Left cardiac atrium (tissue), 4 donors: ENCODE results near the gene KRT26. TPM values are rescaled to one million over a fixed set of nuclear protein-coding genes. Genes with fewer than 3 reads are reported as not detected.

Experiments used
- ATAC-seq, 2 donors: fragments of 200-7000 bp; cut with Tn5 transposase; one replicate each; pipeline ENCODE4 v1.9.1; 2020; ENCODE audit warnings: mild to moderate bottlenecking in 2 of 2, moderate library complexity in 2 of 2
- DNase-seq: peaks from one replicate; pipeline ENCODE4 v3.0.0-alpha.2; 2020
- intact Hi-C, 2 donors: fragments of 100-400 bp; cut with DNase I; formaldehyde crosslinking; loops; one replicate each; pipeline versions ENCODE4 v1.14.1 to v1.15.1; 2022 to 2023
- total RNA-seq, 2 donors: library from RNA; stranded (reverse); fragmentation: NEBNext Ultra II Directional; extraction: Animal tissue kit (Norgen Biotek cat#: 25700); gene quantifications; one replicate each; pipeline ENCODE4 v1.2.1, GENCODE V29; 2021
- donor health status: DM: no; HTN: yes; CAD: no.
- donor health status: DM: no; HTN: yes; CAD: no; lungs with severe emphysema.
- donor health status: DM: yes; HTN: yes; CAD: no.
- donor health status: Dilated cardiomyopathy.

Gene KRT26
- total RNA-seq, 2 donors from 2014 or later, result not detected

DNA sequence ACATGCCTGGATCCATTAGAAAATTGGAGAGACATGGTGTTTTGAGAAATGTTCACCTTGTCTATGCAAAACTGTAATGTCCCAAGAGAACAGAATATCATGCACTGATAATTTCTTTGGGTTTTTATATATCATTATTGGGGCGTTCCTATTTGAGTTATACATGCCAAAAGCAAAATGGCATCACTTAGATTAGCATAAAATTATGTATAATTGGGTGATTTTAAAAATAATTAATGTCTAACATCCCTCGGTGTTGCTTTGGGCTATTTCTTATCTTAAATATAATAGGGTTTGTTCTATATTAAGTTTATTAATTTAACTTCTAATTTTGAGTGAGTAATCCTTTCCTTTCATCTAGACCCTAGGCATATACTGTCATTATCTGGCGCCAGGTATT, 27.9 kb upstream of the KRT26 start, which contains the start of gene KRT28:
Gene KRT28 (minus strand): TSS at position 101 of the 400 bp plus-strand sequence. CDS start 66 bp downstream, at position 35.
- ATAC-seq (no peak), DNase-seq (no peak)
- intact Hi-C loops, result loop anchor here (5.0 to 10.0 kb wide), 2 partner anchors 175 to 862 kb away; no protein-coding TSS in a partner anchor

- intact Hi-C loops, result loop anchor here in 1 of 2 donors (10.0 kb wide), 1 partner anchor 172 kb away; no protein-coding TSS in a partner anchor
- ATAC-seq, result no peak
- DNase-seq, result no peak
These were observed 24.8 kb upstream of the KRT26 start for GRCh38 chr17:40796846-40797245.

DNA sequence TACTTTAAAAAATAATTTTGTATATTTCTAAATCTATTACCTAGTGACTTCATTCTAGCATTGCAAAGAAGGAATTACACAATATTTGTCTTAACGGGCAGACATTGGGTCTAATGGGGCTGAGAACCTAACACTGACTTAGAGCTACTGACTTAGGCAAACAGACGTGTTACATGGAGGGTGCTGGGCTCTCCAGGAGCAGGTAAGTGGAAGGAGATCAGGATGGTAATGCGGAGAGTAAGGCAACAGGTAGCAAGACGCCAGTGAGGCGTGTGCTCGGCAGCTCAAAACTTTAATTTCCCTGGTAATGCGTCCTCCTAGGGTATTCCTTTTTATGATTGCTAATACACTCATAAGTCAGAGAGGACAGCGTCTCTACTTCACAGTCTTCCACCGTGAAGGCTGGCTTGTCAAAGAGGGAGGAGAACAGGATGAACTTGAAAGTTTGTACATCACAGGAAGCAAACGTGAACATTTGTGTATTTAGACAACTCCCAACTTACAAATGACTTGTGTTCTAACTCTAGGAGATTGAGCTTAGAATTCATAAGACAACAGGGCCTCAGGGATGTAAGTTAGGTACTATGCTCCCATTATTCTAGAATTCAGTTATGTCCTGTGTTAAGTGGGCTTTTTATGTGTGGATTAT, 23.1 kb upstream of the KRT26 start:
- intact Hi-C loops, result loop anchor here in 1 of 2 donors (10.0 kb wide), 1 partner anchor 170 kb away; no protein-coding TSS in a partner anchor
- DNase-seq (no peak), ATAC-seq (no peak)

DNA sequence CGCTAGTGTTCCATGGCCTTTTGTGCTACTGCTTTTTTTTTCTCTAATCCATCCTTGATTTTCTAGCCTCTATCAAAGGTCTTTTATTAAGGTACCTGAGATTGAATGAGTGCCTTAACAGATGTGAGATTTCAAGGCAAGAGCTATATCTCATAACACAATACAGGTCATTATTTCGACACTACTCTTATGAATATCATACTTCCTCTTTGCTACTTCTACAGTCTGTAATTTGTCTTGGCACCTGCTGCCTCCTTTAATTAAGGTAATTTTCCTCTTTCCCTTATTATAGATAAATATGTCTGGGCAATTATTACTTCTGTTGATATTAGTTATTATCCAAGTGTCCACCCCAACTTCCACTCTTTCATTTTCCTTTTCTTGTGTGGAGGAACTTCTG, 22.5 kb upstream of the KRT26 start:
- intact Hi-C loops, result loop anchor here (5.0 to 10.0 kb wide), 2 partner anchors 170 to 172 kb away; no protein-coding TSS in a partner anchor
- DNase-seq, result no peak
- no peak for ATAC-seq

GRCh38 chr17:40793832-40794231, 21.8 kb upstream of the KRT26 start:
- DNase-seq (no peak), ATAC-seq (no peak)
- intact Hi-C loops, result loop anchor here (5.0 to 10.0 kb wide), 2 partner anchors 169 to 172 kb away; no protein-coding TSS in a partner anchor

- ATAC-seq (peak in 1 of 2 donors; percentile 27), DNase-seq (no peak)
- intact Hi-C loops, result loop anchor here (5.0 to 10.0 kb wide), 2 partner anchors 167 to 170 kb away; no protein-coding TSS in a partner anchor
These were observed 19.9 kb upstream of the KRT26 start for GRCh38 chr17:40791787-40792436.

DNA sequence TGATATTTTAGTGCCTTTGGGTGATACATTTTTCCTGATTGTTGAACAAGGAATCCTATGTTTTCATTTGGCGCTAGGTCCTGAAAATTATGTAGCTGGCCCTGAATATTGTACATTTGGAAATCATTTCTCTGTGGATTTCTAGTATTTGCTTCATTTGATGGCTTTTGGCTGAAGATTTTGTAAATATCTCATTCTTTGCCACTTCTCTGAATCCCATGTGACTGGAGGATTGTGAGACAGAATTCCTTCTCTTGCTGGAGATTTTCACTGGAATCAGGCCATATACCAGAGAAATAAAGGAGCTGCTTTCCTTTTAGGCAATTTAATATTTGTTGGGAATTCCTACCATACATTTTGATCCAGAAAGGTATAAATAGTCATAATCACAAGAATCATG, 19.1 kb upstream of the KRT26 start:
- intact Hi-C loops, result loop anchor here (5.0 to 10.0 kb wide), 2 partner anchors 166 to 169 kb away; no protein-coding TSS in a partner anchor
- DNase-seq (no peak), ATAC-seq (peak in 1 of 2 donors; percentile 74)

GRCh38 chr17:40782450-40782849, 10.4 kb upstream of the KRT26 start, which contains the start of gene KRT27:
KRT27 (minus strand) TSS chr17:40782550; CDS start chr17:40782493, 57 bp downstream.
- no peak for DNase-seq
- intact Hi-C loops, result no loop called here
- no peak for ATAC-seq

DNA sequence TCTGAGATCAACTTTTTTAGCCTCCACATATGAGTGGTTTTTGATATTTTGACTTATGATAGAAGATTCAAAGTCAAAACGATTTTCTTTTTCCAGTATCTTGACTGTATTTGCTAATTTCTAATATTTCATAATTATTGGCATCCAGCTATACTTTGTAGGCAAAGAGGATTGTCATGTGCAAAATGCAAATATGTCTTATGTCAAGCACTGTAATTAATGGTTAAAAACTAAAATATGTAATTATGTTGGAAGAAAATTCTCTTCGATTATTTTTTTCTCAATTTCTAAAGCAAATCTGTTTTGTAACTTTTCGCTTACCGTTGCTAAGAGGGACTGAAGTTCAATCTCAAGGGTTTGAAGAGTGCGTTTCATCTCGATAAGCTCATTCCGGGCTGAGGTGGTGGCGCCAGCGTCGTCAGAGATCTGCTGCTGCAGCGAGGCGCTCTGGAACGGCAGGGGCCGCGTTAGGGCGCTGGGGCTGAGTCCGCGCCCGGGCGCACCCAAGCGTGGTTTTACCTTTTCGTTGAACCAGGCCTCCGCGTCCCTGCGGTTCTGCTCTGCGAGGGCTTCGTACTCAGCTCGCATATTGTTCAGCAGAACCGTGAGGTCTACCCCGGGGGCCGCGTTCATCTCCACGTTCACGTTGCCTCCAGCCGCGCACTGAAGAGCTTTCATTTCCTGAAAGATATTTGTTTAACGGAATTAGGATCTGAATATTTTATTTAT, 7.3 kb upstream of the KRT26 start:
- DNase-seq (no peak), ATAC-seq (no peak)
- intact Hi-C loops, result loop anchor here in 1 of 2 donors (10.0 kb wide), 1 partner anchor 125 kb away; no protein-coding TSS in a partner anchor

GRCh38 chr17:40778461-40778860, 6.5 kb upstream of the KRT26 start:
- ATAC-seq, result no peak
- DNase-seq, result no peak
- intact Hi-C loops, result loop anchor here in 1 of 2 donors (10.0 kb wide), 1 partner anchor 124 kb away; no protein-coding TSS in a partner anchor

DNA sequence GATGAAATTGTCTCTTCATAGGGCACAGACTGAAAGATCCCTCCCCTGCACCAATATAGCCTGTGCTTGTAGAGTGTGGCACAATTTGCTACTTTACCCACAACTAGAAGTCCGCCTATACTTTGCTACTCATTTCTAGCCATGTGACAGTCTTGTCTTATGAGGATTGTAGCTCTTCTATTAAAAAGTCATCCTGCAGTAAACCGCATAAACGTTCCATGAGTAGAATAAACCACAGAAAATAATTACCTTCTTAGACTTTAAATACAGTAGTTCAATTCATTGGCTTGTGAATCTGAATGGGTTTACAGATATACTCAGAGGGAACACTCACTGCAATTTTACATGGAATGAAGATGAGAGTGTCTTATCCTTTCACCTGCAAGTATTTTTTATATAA, 6.0 kb upstream of the KRT26 start:
- no peak for DNase-seq
- ATAC-seq, result no peak
- intact Hi-C loops, result loop anchor here in 1 of 2 donors (10.0 kb wide), 1 partner anchor 123 kb away; no protein-coding TSS in a partner anchor

GRCh38 chr17:40777459-40777858, 5.5 kb upstream of the KRT26 start:
- ATAC-seq, result no peak
- intact Hi-C loops, result loop anchor here in 1 of 2 donors (10.0 kb wide), 1 partner anchor 123 kb away; no protein-coding TSS in a partner anchor
- no peak for DNase-seq

GRCh38 chr17:40775945-40776344, 3.9 kb upstream of the KRT26 start:
- intact Hi-C loops, result loop anchor here in 1 of 2 donors (10.0 kb wide), 1 partner anchor 121 kb away; no protein-coding TSS in a partner anchor
- ATAC-seq (no peak), DNase-seq (no peak)

DNA sequence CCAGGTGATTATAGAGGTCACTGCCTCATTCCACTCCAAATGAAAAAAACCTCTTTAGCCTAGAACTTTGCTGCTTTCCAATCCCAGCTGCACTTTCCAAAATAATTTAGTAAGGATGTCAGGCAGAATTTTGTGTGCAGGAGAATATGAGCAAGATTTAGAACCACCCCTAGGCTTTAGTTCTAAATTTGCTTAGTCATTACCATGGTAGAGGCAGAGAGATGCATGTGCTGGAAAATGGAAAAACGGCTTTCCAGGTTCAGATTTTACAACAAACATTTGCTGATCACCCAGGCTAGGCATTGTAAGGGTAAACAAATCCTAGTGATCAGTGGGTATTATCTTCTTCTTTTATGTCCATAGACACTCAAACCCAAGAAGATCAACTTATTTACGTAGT, 6.3 kb downstream of the KRT26 start:
- no peak for ATAC-seq
- DNase-seq, result no peak
- intact Hi-C loops, result no loop called here

GRCh38 chr17:40763752-40764151, 8.2 kb downstream of the KRT26 start:
- intact Hi-C loops, result no loop called here
- no peak for ATAC-seq
- no peak for DNase-seq

GRCh38 chr17:40760105-40761016, 11.6 kb downstream of the KRT26 start:
- intact Hi-C loops, result no loop called here
- no peak for DNase-seq

DNA sequence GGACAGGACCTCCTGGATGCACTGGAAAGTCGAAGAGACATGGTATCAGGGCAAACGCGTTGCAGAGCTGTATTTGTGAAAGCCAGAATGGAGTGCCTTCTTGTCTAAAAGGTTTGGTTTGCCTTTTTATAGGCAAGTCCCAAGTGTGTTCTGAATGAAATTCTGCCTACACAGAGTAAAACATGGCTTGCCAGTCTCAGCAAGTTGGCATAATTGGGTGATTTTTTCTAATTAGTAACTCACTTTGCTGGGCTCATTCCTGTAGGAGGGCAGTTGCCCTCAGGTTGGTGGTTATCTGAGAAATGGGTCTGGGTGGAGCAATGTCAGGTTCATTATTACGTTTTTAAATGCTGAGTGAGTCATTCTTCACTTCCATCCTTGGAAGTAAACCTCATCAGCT, 16.8 kb downstream of the KRT26 start, which contains the start of gene KRT25:
Gene KRT25 (minus strand): TSS at position 101 of the 400 bp plus-strand sequence. CDS start 60 bp downstream, at position 41.
- intact Hi-C loops, result no loop called here
- ATAC-seq (no peak), DNase-seq (no peak)

More at GRCh38 chr17:40760105-40761016, 11.6 kb downstream of the KRT26 start:
- no peak for ATAC-seq

DNA sequence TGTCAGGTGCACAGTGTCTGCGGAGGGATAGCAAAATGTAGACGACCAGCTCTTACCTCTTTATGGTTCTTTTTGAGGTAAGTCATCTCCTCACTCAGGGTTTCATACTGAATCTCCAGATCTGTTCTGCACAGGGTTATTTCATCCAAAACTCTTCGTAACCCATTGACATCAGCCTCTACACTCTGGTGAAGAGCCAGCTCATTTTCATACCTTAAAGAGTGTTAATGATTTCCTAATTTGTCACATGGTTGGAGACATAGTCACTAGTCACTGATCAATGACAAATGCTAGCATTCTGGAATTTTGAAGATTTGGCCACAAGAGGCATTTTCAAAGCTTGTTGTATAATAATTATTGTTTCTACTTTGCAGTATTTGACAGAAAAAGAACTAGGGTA, 18.2 kb downstream of the KRT26 start:
- intact Hi-C loops, result no loop called here
- ATAC-seq (no peak), DNase-seq (no peak)
